ENCODE results near the gene FOXP1.

DNA sequence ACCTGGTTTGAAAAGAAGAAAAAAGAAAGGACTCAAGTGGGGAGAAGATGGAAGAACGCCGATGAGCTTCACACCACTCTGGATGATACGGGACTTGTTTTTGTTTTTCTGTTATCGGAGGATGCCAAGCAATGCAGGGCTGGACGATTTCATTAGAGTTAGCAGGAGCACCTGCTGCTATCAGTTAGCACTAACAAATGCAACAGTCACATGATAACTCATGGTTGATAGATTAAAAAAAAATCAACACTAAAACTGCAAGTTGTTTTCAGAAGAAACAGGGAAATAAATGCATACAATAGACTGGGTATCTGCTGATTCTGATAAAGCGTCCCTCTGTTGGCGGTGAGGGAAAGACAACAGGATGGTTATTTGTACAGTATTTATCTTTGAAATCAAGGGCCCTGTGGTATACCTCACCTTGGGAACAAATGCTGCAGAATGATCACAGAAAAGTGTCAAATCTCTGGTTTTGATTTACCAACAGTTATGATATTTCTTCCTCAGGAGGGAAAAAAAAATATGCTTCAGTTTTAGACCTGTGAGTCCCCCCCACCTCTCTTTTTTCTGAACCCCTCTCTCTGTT is 575.1 kb downstream of the FOXP1 start:
- TF ChIP-seq, protein P1, sequence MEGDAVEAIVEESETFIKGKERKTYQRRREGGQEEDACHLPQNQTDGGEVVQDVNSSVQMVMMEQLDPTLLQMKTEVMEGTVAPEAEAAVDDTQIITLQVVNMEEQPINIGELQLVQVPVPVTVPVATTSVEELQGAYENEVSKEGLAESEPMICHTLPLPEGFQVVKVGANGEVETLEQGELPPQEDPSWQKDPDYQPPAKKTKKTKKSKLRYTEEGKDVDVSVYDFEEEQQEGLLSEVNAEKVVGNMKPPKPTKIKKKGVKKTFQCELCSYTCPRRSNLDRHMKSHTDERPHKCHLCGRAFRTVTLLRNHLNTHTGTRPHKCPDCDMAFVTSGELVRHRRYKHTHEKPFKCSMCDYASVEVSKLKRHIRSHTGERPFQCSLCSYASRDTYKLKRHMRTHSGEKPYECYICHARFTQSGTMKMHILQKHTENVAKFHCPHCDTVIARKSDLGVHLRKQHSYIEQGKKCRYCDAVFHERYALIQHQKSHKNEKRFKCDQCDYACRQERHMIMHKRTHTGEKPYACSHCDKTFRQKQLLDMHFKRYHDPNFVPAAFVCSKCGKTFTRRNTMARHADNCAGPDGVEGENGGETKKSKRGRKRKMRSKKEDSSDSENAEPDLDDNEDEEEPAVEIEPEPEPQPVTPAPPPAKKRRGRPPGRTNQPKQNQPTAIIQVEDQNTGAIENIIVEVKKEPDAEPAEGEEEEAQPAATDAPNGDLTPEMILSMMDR (IDR thresholded peaks at IDR 0.05): no peak
- no peak for TF ChIP-seq EZH2 (IDR thresholded peaks at IDR 0.05; ENCODE audit: borderline replicate concordance, insufficient read depth, low read depth, low read length, poor library complexity, severe bottlenecking)

All from B cell (primary cell).